HG02981 (cell line): Measurements from ENCODE around the gene BGN.

Experiments used
- ATAC-seq: cut with Tn5 transposase; IDR thresholded peaks from one replicate; pipeline ENCODE4 v1.9.1; 2021; ENCODE audit warnings: mild to moderate bottlenecking, moderate library complexity; ENCODE audit not compliant: unreplicated experiment

BGN gene

DNA sequence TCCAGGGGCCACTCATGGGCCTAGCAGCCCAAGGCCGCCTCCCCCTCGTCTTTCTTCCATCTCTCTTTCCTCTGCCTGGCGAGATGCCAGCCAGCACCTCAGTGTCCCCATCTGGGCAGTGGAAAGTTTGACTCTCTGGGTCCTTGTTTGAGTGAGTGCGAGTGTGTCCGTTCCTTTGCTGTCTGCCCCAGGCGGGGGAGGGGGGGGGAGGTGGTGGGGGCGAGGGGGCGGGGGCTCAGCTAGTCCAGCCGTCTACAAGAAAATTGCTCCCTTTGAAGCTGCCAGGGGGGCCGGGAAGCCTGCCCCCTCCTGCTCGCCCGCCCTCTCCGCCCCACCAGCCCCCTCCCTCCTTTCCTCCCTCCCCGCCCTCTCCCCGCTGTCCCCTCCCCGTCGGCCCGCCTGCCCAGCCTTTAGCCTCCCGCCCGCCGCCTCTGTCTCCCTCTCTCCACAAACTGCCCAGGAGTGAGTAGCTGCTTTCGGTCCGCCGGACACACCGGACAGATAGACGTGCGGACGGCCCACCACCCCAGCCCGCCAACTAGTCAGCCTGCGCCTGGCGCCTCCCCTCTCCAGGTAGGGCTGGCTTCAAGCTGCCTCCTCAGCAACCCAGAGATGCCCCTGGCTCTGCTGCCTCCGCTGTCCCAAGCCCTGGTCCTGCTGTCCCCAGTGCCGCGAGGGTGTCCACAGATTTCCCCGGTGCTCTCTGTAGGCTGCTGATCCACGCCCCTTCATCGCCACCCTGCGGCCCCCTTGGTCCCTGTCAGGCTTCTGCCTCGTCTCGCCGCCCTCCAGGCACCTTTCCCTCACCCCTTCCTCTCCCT, at the start of gene BGN:
TSS of gene BGN (plus strand) at position 440 of the 821 bp plus-strand sequence. CDS start 9,652 bp downstream, outside the sequence.
- no peak for ATAC-seq

- no peak for ATAC-seq
These were observed 49.5 kb upstream of the BGN start for GRCh38 chrX:153445106-153445855.

- no peak for ATAC-seq
These were observed 48.7 kb upstream of the BGN start, which contains the start of gene TREX2 for GRCh38 chrX:153445856-153446635. Gene TREX2 (minus strand): TSS chrX:153446056. CDS start chrX:153445430, 626 bp downstream.

GRCh38 chrX:153446636-153446936, 48.2 kb upstream of the BGN start:
- no peak for ATAC-seq

DNA sequence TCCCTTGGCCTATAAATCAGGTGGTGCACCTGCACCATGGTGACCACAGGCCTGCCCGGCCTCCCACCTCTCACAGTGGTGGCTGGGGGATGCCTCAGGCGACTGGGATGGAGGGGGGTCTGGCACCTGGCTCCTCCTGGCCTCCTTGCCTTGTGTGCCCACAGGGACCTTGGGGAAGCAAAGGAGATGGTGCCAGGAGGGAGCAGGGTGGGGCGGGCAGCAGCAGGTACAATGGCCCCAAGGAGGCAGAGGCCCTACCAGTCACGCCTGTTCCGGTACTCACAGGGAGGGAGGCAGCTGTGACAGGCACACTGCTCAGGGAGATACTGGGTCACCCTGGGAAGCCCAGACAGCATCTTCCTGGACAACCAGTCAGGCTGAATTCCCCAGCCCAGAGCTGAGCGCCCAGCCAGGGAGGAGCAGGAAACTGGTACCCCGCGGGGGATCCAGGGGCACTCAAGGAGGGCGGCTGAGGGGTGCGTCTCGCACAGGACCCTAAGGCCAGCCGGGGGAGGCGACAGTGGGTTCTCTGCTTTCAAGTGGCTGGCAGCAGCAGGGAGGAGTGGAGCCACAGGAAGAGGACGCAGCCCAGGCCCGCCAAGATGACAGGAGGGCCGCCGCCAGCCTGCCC, 47.7 kb upstream of the BGN start:
- no peak for ATAC-seq

DNA sequence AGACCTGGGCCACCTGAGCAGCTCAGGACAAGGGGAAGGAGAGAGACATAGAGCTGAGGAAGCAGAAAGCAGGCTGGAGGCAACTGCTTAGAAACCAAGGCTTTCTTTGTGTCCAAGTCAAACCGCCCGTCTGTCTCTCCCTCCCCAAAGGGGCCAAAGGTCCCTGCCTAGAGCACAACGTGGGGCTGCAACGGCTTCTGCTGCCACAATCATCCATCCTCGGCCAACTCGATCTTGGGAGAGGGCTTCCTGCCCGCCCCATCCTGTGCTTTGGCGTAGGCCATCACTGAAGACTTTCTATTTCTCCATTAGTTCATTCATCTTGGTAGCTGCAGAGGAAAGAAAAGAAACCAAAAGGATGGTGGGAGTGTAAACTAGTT, 47.2 kb upstream of the BGN start:
- ATAC-seq, result no peak

DNA sequence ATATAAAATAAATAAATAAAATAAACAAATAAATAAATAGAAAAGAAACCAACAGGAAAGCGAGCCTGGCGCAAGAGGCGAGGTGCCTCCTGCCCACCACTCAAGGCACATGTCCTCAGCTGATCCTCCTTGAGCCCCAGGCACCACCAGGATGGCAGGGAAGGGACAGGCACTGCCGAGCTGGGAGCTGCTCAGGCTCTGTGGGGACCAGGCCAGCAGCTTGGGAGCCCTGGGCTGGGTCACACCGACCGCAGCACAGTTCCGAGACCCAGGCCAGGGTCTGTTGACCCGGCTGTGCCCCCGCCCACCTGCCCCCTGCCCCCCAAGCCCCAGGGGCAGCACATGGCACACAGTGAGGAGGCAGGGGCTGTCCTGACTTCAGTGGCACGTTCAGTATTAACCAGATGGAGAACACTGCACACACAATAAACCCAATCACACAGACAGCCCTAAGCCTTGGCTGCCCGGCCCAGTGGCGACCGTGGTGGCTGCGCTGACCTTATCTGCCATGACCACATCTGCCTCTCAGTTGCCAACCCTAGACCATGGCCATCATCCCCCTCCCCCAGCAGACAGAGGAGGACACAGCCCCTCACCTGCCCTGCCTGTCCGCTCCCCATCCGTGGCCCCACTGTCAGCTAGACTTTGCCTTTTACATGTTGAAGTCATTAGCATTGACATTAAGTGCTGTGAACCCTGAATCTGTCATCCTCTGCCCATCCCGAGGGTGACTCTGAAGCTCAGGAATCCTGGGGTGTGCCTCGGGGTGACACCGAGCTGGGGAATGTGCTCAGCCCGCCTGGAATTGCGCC, 46.0 kb upstream of the BGN start:
- ATAC-seq, result no peak

- no peak for ATAC-seq
These were observed 45.2 kb upstream of the BGN start for GRCh38 chrX:153449368-153450113.

- ATAC-seq, result no peak
These were observed 44.4 kb upstream of the BGN start for GRCh38 chrX:153450114-153450948.

DNA sequence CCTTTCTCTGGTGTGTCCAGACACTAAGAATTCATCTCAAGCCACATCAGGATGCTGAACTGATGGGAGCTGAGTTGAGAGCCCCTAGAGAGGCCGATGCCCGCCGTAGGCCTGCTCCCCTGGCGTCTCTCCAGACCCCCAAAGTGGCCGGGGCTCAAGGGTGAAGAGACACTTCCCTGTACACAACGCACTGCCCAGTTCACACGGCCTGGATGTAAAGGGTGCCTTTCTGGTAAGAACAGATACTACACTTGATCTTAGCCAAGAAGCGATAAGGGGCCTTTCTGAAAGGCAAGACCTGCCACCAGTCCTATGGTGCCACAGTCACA, 43.9 kb upstream of the BGN start:
- no peak for ATAC-seq

GRCh38 chrX:153454901-153455550, 39.8 kb upstream of the BGN start:
- ATAC-seq, result no peak

- ATAC-seq, result no peak
These were observed 39.2 kb upstream of the BGN start for GRCh38 chrX:153455571-153455970.

DNA sequence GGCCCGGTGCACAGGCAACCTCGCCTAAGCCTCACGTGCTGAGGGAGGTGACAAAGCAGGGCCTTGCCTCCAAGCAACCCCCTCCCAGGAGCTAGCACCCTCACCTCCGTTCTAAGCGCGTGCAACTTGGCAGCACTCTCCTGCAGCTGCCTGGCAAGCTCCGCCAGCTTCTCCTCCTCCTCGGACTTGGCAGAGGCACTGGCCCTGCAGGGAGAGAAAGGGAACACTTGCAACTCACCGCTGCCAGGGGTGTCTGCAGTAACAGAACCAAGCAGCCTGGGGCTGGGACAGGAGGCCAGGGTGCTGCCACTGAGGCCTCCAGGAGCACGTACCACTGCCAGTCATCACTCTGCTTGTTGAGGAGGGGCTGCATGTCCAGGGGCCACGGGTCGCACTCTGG, 38.6 kb upstream of the BGN start:
- no peak for ATAC-seq

DNA sequence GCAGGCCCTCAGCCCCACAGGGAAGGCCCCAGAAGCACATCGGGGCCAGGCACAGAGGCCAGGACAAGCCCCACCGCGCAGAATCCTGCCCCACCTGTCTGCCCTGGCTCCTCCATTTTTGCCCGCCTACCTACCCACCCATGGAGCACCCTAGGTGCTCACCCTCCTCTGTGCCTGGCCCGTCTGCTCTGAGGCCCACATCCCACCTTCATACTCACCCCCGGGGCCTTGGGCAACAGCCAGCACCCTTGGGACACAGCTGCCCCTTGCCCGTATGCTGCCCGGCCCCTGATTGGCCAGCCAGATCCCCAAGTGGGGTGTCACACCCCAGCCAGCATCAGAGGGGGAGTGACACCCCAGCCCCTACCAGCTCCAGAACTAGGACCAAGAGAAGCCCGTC, 38.1 kb upstream of the BGN start:
- ATAC-seq, result no peak

- no peak for ATAC-seq
These were observed 37.5 kb upstream of the BGN start for GRCh38 chrX:153457136-153457825.

- no peak for ATAC-seq
These were observed 36.8 kb upstream of the BGN start for GRCh38 chrX:153457827-153458466.

DNA sequence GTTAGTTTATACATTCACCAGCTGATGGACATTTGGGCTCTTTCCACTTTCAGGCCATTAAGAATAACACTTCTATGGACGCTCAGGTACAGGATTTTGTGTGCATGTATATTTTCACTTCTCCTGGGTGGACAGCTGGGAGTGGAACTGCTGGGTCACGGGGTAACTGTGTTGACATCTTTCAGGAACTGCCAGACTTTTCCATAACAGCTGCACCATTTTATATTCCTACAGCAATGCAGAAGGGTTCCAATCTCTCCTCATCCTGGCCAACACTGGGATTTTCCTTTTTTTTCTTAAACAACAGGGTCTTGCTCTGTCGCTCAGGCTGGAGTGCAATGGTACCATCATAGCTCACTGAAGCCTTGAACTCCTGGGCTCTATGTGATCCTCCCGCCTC, 36.3 kb upstream of the BGN start:
- no peak for ATAC-seq
